NCI-H2029 (cell line): Measurements from ENCODE around the gene RNF31.
A peak's percentile ranks its signal among the peaks of the same experiment; 100 is the strongest.

ENCODE experiments used
- DNase-seq: peaks from one replicate; lab custom pipeline; 2025; lab: John Stamatoyannopoulos, UW

Gene RNF31

GRCh38 chr14:24116128-24116814 lies 31.0 kb upstream of the RNF31 start:
- DNase-seq, result no peak

- no peak for DNase-seq
Observed at GRCh38 chr14:24117179-24117578, 30.1 kb upstream of the RNF31 start.

- DNase-seq, result no peak
Observed at GRCh38 chr14:24119691-24120090, 27.6 kb upstream of the RNF31 start.

- DNase-seq, result no peak
Observed at GRCh38 chr14:24121210-24121609, 26.1 kb upstream of the RNF31 start.

- DNase-seq, result no peak
Observed at GRCh38 chr14:24122416-24122815, 24.9 kb upstream of the RNF31 start.

GRCh38 chr14:24122898-24123297 lies 24.4 kb upstream of the RNF31 start:
- no peak for DNase-seq

GRCh38 chr14:24123424-24124417 lies 23.6 kb upstream of the RNF31 start:
- DNase-seq, result no peak

GRCh38 chr14:24126939-24127338 lies 20.4 kb upstream of the RNF31 start:
- no peak for DNase-seq

- no peak for DNase-seq
Observed at GRCh38 chr14:24127673-24128072, 19.6 kb upstream of the RNF31 start.

GRCh38 chr14:24129410-24129998 lies 17.8 kb upstream of the RNF31 start:
- DNase-seq, result no peak

GRCh38 chr14:24130380-24130716 lies 16.9 kb upstream of the RNF31 start, which contains the start of gene FITM1:
Gene FITM1, plus strand, starts transcription at chr14:24130659. Its CDS starts 905 bp downstream, at chr14:24131564.
- no peak for DNase-seq

GRCh38 chr14:24130717-24131548 lies 16.4 kb upstream of the RNF31 start:
- DNase-seq, result no peak

GRCh38 chr14:24131549-24131966 lies 15.7 kb upstream of the RNF31 start:
- no peak for DNase-seq

- peak; percentile 90 for DNase-seq
Observed at GRCh38 chr14:24132061-24132685, 15.1 kb upstream of the RNF31 start.

- no peak for DNase-seq
Observed at GRCh38 chr14:24132976-24133375, 14.3 kb upstream of the RNF31 start.

GRCh38 chr14:24133735-24134134 lies 13.6 kb upstream of the RNF31 start:
- DNase-seq, result no peak

- no peak for DNase-seq
Observed at GRCh38 chr14:24135584-24135833, 11.8 kb upstream of the RNF31 start.

- peak; percentile 84 for DNase-seq
Observed at GRCh38 chr14:24135834-24136683, 11.2 kb upstream of the RNF31 start, which contains the start of gene PSME1. Gene PSME1, plus strand, starts transcription at chr14:24136194. Its CDS starts 69 bp downstream, at chr14:24136263.

- no peak for DNase-seq
Observed at GRCh38 chr14:24136684-24137528, 10.4 kb upstream of the RNF31 start.
